ENCODE results near the gene MYO5A.

DNA sequence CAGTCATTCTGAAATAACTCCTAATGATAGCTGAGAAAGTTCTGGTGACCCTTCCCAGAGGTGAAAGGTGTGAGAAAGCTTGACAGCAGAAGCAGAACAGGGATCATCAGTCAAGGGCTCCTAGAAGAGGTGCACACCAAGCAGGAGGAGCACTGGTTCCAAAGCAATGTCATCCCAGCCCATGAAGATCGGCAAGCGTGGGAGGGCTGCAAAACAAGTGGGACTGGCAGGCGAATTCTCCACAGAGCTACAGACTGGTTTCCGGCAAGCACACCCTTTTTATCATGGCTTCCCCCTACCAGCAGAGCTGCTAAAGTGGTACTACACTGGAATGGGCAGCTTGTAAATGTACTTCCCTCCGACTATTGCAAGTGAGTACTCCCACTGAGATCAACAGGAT lies 170.7 kb downstream of the MYO5A start:
- no peak for TF ChIP-seq POLR2A (IDR thresholded peaks at IDR 0.05)
- TF ChIP-seq, protein P1, sequence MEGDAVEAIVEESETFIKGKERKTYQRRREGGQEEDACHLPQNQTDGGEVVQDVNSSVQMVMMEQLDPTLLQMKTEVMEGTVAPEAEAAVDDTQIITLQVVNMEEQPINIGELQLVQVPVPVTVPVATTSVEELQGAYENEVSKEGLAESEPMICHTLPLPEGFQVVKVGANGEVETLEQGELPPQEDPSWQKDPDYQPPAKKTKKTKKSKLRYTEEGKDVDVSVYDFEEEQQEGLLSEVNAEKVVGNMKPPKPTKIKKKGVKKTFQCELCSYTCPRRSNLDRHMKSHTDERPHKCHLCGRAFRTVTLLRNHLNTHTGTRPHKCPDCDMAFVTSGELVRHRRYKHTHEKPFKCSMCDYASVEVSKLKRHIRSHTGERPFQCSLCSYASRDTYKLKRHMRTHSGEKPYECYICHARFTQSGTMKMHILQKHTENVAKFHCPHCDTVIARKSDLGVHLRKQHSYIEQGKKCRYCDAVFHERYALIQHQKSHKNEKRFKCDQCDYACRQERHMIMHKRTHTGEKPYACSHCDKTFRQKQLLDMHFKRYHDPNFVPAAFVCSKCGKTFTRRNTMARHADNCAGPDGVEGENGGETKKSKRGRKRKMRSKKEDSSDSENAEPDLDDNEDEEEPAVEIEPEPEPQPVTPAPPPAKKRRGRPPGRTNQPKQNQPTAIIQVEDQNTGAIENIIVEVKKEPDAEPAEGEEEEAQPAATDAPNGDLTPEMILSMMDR (IDR thresholded peaks at IDR 0.05), result no peak
